RWPE1 (cell line): Measurements from ENCODE around the gene AAMDC.

Experiments used
- CTCF ChIA-PET: fragments of 350-600 bp; sonication (Branson Sonifier 250); formaldehyde crosslinking; extraction: SDS; loops from one replicate; lab custom pipeline; 2021; lab: Yijun Ruan, JAX
- POLR2A ChIA-PET: fragments of 400-600 bp; formaldehyde crosslinking; extraction: SDS; loops from one replicate; lab custom pipeline; 2020; ENCODE audit warnings: antibody characterized with exemption; ENCODE audit not compliant: low non-redundant PET; lab: Yijun Ruan, JAX
- DNase-seq: peaks from one replicate; pipeline ENCODE4 v3.0.0; 2012; ENCODE audit warnings: low spot score
- H3K27ac ChIP-seq: fragments of 450-650 bp; 2 replicates; pipeline ENCODE4 v1.5.1; 2017
- TF ChIP-seq, protein P1 (sequence below): fragments of 450-650 bp; conservative IDR thresholded peaks from 2 replicates; pipeline ENCODE4 v1.5.1; 2017; ENCODE audit warnings: low read depth, mild to moderate bottlenecking

AAMDC gene

DNA sequence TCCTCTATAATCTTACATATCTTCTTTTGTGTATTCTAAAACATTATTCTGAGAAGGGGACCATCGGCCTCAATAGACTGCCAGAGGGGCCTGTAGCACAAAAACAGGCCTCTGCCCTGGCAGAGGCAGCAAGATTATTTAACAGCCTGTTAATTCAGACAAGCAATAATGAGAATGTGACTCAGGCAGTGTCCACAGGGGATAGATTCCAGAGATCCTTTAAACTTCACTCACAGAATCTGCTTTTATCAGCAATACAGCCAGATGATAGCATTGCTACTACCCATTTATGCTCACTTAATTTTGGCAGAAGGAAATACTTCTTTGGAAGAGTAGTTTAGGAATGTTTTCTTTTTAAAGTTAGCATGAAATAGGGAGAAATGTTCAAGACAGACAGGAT, 44.9 kb downstream of the AAMDC start:
- no peak overlapping the region for H3K27ac ChIP-seq
- ChIA-PET POLR2A (no interaction called here), CTCF (interaction anchor here (0.6 kb wide), 1 partner anchor 826 kb away, joined by 4 read pairs; no protein-coding TSS in a partner anchor)
- no peak for DNase-seq
- TF ChIP-seq, protein P1, sequence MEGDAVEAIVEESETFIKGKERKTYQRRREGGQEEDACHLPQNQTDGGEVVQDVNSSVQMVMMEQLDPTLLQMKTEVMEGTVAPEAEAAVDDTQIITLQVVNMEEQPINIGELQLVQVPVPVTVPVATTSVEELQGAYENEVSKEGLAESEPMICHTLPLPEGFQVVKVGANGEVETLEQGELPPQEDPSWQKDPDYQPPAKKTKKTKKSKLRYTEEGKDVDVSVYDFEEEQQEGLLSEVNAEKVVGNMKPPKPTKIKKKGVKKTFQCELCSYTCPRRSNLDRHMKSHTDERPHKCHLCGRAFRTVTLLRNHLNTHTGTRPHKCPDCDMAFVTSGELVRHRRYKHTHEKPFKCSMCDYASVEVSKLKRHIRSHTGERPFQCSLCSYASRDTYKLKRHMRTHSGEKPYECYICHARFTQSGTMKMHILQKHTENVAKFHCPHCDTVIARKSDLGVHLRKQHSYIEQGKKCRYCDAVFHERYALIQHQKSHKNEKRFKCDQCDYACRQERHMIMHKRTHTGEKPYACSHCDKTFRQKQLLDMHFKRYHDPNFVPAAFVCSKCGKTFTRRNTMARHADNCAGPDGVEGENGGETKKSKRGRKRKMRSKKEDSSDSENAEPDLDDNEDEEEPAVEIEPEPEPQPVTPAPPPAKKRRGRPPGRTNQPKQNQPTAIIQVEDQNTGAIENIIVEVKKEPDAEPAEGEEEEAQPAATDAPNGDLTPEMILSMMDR: no peak

DNA sequence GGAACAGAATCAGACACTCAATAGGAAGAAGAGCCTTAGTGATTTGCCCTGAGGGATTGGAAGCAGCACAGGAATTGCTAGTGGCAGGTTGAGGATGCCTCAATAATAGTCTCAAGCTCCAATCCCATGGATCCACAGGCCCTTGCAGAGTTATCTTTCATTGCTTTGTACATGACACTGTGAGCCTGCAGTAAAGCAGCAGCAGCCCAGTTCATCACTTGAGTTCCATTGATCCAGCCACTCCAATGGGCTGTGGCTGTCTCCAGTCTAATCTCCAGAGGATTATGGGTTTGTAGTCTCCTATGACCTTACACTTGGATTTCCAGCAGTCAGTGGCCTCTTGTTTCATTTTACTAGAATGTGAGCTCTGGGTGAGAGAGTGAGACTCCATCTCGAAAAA, 45.4 kb downstream of the AAMDC start:
- ChIA-PET CTCF (interaction anchor here (0.6 kb wide), 1 partner anchor 827 kb away, joined by 4 read pairs; no protein-coding TSS in a partner anchor), POLR2A (no interaction called here)
- no peak for DNase-seq
- TF ChIP-seq, protein P1: no peak
- no peak overlapping the region for H3K27ac ChIP-seq

DNA sequence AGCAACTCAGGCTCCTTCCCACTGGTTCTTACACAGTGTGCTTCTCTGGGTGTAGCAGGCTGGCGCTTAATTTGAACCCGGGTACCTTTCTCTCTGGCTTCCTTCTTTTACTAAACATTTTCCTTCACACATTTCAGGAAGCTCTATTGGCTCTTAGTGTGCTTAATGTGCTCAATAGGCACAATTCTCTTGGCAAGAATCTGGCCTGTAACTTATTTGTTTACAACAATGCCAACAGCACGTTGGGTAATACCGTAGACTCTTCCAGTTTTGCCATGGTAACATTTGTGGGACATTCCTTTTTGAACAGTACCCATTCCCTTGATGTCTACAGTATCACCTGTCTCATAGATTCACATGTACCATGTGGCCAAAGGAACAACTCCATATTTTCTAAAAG, 47.8 kb downstream of the AAMDC start:
- ChIA-PET POLR2A (no interaction called here), CTCF (interaction anchor here (0.7 kb wide), 1 partner anchor 49 kb away, joined by 4 read pairs; no protein-coding TSS in a partner anchor)
- no peak for DNase-seq
- H3K27ac ChIP-seq: no peak overlapping the region
- TF ChIP-seq, protein P1: no peak

DNA sequence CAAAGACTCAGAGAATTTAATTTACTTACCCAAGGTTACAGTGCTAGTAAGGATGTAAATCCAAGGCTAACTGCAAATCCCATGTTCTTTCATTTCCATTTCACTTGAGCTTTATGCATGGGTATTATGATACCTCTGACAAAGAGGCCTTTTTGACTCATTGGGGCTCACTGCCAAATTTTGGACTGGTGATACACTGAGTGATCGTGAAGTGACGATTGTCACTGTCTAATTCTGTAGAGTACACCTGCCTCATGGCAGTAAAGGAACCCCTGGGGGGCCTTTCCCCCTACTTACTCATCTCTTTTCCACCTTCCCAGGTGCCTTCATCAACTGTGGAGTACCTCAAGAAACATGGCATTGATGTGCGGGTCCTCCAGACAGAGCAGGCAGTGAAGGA, 50.9 kb downstream of the AAMDC start:
- CTCF ChIA-PET: no interaction called here
- TF ChIP-seq, protein P1: no peak
- no peak overlapping the region for H3K27ac ChIP-seq
- POLR2A ChIA-PET: no interaction called here
- no peak for DNase-seq

DNA sequence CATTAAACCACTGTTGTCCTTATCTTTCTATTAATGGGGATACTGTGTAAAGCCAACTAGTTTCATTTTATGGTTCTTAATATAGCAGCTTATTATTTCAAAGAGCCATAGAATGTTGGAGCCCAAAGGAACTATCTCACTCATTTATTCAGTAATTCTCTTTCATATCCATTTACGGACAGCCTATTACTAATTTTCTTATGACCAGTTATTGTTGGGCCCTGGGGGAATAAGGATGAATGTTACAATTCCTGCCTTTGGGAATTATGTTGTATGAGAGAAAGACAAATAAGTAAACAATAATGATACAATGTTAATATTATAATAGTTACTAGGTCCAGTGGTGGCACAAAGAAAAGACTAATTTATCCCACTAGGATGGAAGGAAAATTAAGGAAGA, 52.4 kb downstream of the AAMDC start:
- ChIA-PET POLR2A (no interaction called here), CTCF (no interaction called here)
- no peak for DNase-seq
- TF ChIP-seq, protein P1: no peak
- no peak overlapping the region for H3K27ac ChIP-seq

DNA sequence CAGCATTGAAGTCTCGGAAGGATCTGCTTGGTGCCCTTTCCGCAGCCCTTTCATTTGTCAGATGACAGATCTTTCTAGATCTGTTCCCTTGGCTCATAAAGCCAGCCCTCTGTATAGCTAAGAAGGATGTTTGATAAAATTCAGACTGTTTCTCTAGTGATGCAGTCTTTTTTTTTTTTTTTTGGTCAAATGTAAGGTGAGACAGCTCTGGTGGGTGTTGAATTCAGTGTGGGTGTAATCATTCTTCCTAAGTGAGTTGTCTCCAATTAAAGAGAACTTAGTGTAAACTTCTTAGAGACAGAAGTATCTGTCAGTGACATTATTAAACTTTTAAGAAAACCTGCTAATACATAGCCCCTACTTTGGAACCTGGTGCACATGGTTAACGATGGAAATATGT, 53.3 kb downstream of the AAMDC start:
- TF ChIP-seq, protein P1: no peak
- DNase-seq: no peak
- CTCF ChIA-PET: interaction anchor here (0.5 to 0.7 kb wide), 2 partner anchors 125 to 203 kb away, joined by 3 to 5 read pairs; no protein-coding TSS in a partner anchor
- POLR2A ChIA-PET: no interaction called here
- no peak overlapping the region for H3K27ac ChIP-seq
